Activated T-cell treated with anti-CD3 and anti-CD28 coated beads, Interleukin-2, amount 50 U/mL, for 1 hour (primary cell): Measurements from ENCODE around the gene CALHM6.
"Not testable (repeated sequence)": the region's sequence is repeated elsewhere in the genome, so short reads cannot be mapped to it uniquely, and the experiment has no call there.

Source experiments
- DNase-seq: peaks from one replicate; pipeline ENCODE4 v3.0.0-alpha.2; 2020

Gene CALHM6

DNA sequence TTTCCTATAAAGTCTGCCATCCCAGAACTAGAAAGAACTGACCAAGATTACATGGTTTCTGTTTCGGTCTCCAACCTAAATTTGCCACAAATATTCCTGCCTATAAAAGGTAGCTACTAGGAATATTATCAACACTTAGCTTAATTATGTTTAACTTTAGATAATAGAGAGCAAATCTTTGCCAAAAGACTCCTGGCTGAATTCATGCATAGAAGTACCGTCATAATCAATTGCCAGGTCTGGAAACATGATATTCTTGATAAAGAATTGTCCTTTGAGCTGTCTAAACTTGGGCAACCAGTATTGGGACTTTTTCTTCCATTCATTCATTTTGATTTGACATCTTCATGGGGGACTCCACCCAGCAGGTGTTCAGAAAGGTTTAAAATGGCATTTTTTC lies 22.4 kb downstream of the CALHM6 start:
- no peak for DNase-seq

DNA sequence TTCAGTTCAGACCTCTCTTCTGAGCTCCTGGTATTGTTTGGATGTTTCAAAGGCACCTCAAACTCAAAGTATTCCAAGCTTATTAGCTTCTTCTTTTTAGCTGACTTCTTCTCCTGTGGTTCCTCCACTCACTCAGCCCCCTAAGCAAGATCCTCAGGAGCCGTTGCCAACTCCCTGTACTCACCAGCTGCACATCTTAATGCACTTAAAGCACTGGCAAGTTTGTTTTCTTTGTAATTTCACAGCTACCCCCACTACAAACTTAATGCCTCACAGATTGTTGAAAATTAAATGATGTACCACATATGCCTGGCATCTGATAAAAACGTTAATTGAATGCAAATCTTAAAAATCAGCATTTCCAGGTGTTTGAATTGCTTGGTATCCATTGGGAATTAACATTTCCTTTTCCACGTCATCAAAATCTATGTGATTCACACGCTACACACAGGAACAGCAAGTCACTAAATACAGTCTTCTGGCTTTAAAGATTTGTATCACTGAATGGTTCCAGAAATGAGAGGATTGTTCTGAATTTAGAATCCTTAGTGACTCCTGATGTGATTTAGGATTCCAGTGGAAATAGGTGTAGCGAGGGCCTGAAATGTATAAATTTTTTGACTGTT lies 24.5 kb downstream of the CALHM6 start:
- DNase-seq: no peak

- no peak for DNase-seq
Observed at GRCh38 chr6:116491610-116492330, 30.6 kb downstream of the CALHM6 start.

DNA sequence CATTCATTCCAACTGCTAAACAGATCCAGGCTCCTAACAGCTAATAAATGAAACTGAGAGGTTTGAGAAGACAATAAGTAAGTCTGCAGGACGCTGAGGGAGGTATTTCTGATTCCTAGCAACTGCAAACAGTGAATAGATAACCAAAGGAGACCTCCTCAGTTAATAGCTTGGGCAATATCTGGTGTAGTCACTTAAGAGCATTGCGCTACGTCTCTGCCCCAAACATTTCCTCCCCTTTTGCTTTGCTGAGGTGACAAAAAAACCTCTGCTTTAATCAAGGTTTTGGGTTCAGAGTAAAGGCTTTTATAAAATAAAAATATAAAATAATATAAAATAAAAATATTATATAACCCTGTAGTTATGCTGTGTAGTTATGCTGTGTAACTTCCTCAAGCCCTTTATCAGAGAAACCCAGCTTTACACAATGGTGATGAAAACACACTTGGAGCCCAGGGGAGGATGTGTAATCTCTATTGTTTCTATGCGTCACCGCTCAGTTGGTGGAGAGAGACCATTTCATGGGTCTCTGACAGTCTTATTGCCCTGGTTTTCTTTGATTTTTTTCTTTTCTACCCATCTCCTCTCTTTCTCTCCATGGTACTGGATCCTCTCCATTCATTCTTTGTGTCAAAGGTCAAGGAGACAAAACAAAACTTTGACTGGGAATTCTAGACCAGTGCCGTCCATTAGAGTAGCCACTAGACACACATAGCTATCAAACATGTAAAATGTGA lies 31.3 kb downstream of the CALHM6 start:
- DNase-seq: no peak

DNA sequence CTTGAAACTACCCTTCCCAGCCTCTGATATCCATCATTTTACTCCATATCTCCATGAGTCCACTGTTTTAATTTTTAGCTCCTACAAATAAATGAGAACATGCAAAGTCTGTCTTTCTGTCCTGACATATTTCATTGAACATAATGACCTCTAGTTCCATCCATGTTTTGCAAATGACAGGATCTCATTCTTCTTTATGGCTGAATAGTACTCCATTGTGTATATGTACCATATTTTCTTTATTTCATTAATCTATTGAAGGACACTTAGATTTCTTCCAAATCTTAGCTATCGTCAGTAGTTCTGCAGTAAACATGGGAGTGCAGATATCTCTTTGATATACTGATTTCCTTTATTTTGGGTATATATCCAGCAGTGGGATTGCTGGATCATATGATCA lies 34.0 kb downstream of the CALHM6 start:
- DNase-seq: not testable (repeated sequence)

- DNase-seq: no peak
Observed at GRCh38 chr6:116497113-116497676, 36.0 kb downstream of the CALHM6 start.

DNA sequence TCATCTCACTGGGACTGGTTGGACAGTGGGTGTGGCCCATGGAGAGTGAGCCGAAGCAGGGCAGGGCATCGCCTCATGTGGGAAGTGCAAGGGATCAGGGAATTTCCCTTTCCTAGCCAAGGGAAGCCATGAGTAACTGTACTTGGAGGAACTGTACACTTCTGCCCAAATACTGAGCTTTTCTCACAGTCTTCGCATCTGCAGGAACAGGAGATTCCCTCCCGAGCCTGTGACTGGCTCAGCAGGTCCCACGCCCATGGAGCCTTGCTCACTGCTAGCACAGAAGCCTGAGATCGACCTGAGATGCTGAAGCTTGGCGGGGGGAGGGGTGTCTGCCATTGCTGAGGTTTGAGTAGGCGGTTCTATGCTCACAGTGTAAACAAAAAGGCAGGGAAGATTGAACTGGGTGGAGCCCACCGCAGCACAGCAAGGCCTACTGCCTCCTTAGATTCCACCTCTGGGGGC lies 39.8 kb downstream of the CALHM6 start:
- no peak for DNase-seq

DNA sequence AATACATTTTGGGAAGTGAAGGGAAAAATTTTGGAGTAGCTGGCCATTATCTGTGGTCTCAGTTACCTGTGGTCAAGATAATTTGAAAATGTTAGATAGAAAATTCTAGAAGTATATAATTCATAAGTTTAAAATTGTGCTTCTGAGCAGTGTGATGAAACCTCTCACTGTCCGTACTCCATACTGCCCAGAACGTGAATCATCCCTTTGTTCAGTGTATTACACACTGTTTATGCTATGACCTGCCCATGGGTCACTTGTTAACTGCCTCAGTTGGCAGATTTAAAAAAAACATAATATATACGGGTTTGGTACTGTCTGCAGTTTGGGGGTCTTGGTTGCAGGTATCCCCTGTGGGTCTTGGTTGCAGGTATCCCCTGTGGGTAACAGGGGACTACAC lies 46.1 kb downstream of the CALHM6 start:
- no peak for DNase-seq

GRCh38 chr6:116508527-116508926 lies 47.4 kb downstream of the CALHM6 start:
- DNase-seq: no peak

GRCh38 chr6:116511424-116512110 lies 50.4 kb downstream of the CALHM6 start, which contains the start of gene CALHM5:
Gene CALHM5, plus strand, starts transcription at chr6:116511639. Its CDS starts 58 bp downstream, at chr6:116511697.
- no peak for DNase-seq

DNA sequence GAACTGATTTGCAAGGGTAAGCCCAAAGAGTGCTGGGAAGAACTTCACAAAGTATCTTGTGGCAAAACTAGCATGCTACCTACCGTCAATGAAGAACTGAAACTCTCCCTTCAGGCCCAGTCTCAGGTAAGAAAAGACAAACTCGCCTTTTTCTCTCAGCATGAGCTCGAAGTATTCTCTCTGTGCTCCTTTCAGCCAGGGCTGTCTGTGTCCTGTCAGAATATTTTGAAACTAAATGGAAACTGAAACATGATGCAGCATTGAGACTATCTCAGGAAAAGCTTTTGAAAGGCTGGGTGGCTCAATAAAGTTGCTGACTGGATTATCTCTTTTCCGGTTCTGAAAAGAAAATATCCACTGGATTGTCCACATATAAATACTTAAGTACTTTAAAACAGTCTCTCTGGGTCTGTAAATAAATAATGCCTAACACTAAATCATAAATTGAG lies 51.0 kb downstream of the CALHM6 start:
- no peak for DNase-seq

- no peak for DNase-seq
Observed at GRCh38 chr6:116512734-116513133, 51.6 kb downstream of the CALHM6 start.
